Ascending aorta (tissue), 2 donors: ENCODE data around the gene SLC37A1. TPM values are rescaled to one million over a fixed set of nuclear protein-coding genes. Genes with fewer than 3 reads are reported as not detected.
A peak's percentile ranks its signal among the peaks of the same experiment; 100 is the strongest.

Source experiments
- DNase-seq, 2 donors: peaks; one replicate each; pipeline ENCODE4 v3.0.0-alpha.2; 2019; ENCODE audit warnings: low spot score in 2 of 2
- H3K27ac ChIP-seq, 2 donors: fragments of 200-600 bp; sonication (generic); one replicate each; pipeline ENCODE4 v1.5.1; 2016 to 2017; ENCODE audit warnings: mild to moderate bottlenecking in 1 of 2
- H3K27me3 ChIP-seq: fragments of 200-600 bp; sonication (generic); one replicate; pipeline ENCODE4 v1.5.1; 2017
- H3K36me3 ChIP-seq, 2 donors: fragments of 200-600 bp; sonication (generic); one replicate each; pipeline ENCODE4 v1.5.1; 2016
- H3K4me1 ChIP-seq, 2 donors: fragments of 200-600 bp; sonication (generic); one replicate each; pipeline ENCODE4 v1.5.1; 2016 to 2017; ENCODE audit warnings: mild to moderate bottlenecking in 1 of 2
- H3K4me3 ChIP-seq, 2 donors: fragments of 200-600 bp; sonication (generic); one replicate each; pipeline ENCODE4 v1.5.1; 2016 to 2017; ENCODE audit warnings: mild to moderate bottlenecking in 1 of 2
- H3K9me3 ChIP-seq, 2 donors: fragments of 200-600 bp; sonication (generic); one replicate each; pipeline ENCODE4 v1.5.1; 2016
- intact Hi-C: fragments of 100-400 bp; cut with DNase I; formaldehyde crosslinking; loops from one replicate; pipeline ENCODE4 v1.15.1; 2023
- total RNA-seq: library from RNA; depleted of rRNA; stranded (reverse); fragments of >200 nt; gene quantifications from one replicate; pipeline ENCODE4 v1.1.0, GENCODE V29; 2016
- TF ChIP-seq, protein P1 (sequence below), 3 experiments: fragments of 200-600 bp in 2 of 3; fragments of 450-650 bp in 1 of 3; sonication (generic) in 2 of 3; IDR thresholded peaks; one replicate each; pipeline ENCODE4 v1.5.1; 2016 to 2019; ENCODE audit warnings: antibody characterized with exemption in 3 of 3, mild to moderate bottlenecking in 1 of 3, moderate library complexity in 1 of 3

SLC37A1 gene
- total RNA-seq, 1 donor from 2014 or later = 8.7 TPM

DNA sequence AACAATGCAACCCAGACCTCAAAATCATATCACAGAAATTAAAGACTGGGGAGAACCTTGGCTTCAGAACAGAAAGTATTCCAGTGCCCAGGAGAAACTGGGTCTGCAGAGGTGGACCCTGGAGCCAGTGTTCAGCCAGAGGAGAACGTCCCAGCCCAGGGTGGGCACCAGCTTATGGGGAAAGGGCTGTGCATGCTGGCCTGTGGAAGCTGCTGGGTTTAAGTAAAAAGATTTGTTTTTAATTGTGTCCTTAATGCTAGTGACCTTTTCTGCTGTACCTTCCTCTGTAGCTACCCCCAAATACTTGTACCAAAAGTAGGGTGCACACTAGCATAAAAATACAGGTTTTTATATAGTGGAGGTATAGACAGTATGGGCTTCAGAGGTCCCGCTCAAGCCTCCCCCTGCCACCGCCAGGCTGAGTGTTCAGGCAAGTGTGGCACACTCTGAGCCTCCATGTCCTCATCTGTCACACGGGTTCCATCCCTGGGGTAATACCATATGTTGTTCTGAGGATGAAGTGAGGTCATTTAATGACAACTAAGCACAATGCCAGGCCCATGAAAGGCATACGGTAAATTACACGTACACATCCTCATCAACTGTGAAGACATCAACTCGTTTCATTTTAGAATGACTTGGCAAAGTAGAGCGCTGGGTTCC, 47.0 kb downstream of the SLC37A1 start:
- Histone ChIP-seq H3K9me3 (no peaks in the 10 kb centered on the region), H3K27ac (no peak overlapping the region), H3K27me3 (no peaks in the 10 kb centered on the region), H3K4me1 (no peaks in the 10 kb centered on the region), H3K36me3 (peaks cover 17 to 23% of the 10 kb centered on the region in 2 donors), H3K4me3 (no peak overlapping the region)
- DNase-seq = peak in 1 of 2 donors; percentile 52
- TF ChIP-seq, protein P1, sequence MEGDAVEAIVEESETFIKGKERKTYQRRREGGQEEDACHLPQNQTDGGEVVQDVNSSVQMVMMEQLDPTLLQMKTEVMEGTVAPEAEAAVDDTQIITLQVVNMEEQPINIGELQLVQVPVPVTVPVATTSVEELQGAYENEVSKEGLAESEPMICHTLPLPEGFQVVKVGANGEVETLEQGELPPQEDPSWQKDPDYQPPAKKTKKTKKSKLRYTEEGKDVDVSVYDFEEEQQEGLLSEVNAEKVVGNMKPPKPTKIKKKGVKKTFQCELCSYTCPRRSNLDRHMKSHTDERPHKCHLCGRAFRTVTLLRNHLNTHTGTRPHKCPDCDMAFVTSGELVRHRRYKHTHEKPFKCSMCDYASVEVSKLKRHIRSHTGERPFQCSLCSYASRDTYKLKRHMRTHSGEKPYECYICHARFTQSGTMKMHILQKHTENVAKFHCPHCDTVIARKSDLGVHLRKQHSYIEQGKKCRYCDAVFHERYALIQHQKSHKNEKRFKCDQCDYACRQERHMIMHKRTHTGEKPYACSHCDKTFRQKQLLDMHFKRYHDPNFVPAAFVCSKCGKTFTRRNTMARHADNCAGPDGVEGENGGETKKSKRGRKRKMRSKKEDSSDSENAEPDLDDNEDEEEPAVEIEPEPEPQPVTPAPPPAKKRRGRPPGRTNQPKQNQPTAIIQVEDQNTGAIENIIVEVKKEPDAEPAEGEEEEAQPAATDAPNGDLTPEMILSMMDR (IDR thresholded peaks at IDR 0.05) = no peak
- intact Hi-C loops = no loop called here

DNA sequence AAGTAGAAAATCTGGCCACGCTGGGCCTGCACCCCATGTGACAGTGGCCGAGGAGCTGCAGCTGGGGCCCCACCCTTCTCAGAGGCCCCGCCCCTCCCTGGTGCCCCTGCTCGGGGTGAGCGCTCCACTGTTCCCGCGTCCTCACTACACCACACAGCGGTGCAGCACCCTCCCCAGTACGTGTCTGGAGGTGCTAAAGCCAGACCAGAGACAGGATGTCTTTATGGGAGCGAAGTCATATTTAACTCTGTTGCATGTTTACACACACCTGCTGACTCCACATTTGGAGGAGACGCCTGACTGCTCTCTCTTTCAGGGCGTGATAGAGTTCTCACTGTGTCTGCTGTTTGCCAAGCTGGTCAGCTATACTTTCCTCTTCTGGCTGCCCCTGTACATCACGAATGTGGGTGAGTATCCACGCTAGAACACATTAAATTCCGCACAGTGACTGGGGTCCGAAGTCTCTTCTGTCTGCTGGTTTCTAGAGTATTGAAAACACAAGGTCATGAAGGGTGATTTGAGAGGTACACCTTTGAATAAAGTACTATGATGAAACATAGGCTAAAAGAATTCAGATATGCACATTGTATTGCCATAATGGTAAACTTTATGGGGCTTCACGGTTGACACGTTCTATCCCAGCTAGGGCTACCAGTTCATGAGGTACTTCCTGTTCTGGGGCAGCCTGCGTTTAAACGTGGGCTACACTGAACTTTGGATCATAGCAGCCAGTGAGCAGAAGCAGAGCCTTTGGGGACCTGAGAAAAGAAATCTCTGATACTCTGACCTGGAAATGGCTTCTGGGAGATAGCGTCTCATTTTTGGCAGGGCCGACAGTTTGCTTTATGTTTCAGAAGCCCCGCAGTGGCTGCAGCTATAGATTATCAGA, 48.4 kb downstream of the SLC37A1 start:
- intact Hi-C loops = no loop called here
- Histone ChIP-seq H3K4me1 (no peaks in the 10 kb centered on the region), H3K27ac (no peak overlapping the region), H3K4me3 (no peak overlapping the region), H3K36me3 (peaks cover 13 to 24% of the 10 kb centered on the region in 2 donors), H3K27me3 (no peaks in the 10 kb centered on the region), H3K9me3 (no peaks in the 10 kb centered on the region)
- TF ChIP-seq, protein P1 (IDR thresholded peaks at IDR 0.05) = no peak
- peak in 1 of 2 donors; percentile 39 for DNase-seq

DNA sequence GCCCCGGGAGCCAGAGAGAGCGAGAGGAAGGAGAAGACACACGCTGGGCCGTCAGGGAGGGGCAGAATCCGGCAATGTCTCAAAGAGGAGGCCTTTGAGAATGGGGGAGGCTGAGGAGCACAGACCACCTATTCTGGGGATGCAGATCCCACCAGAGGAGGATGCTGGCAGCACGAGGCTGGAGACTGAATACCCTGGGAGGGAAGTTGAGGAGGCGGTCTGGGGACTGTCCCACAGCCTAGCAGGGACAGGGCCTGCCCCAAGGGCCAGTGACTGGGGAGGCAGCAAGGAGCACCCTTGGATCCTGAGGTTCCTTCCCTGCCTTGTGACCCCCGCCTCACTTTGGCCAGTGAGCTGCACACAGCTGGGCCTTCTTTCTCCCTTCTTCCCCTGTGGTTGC, 49.2 kb downstream of the SLC37A1 start:
- Histone ChIP-seq H3K27ac (no peak overlapping the region), H3K4me1 (no peaks in the 10 kb centered on the region), H3K9me3 (no peaks in the 10 kb centered on the region), H3K36me3 (peaks cover 13 to 26% of the 10 kb centered on the region in 2 donors), H3K27me3 (no peaks in the 10 kb centered on the region), H3K4me3 (no peak overlapping the region)
- DNase-seq = peak in 1 of 2 donors; percentile 53
- intact Hi-C loops = no loop called here
- TF ChIP-seq, protein P1 (IDR thresholded peaks at IDR 0.05) = no peak

DNA sequence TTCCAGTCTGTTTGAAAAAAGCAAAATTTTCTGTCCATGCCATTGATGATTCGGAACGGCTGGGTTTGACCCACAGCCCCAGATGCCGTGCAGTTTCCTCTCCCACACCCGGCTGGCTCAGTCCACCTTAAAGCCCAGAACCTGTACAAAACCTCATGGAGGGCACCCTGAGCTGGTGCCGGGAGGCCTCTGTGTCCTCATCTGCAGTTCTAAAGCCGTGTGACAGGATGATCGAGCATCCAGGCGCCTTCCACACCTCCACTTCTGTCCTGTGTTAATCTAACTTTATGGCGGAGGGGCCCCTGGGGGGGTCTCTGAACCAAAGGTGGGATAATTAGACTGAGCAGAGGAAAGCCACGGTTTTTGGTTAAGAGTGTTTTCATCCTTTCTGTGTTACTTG, 49.6 kb downstream of the SLC37A1 start:
- Histone ChIP-seq H3K27me3 (no peaks in the 10 kb centered on the region), H3K4me3 (no peak overlapping the region), H3K9me3 (no peaks in the 10 kb centered on the region), H3K36me3 (peaks cover 15 to 29% of the 10 kb centered on the region in 2 donors), H3K27ac (no peak overlapping the region), H3K4me1 (no peaks in the 10 kb centered on the region)
- peak in 1 of 2 donors; percentile 38 for DNase-seq
- TF ChIP-seq, protein P1 (IDR thresholded peaks at IDR 0.05) = no peak
- intact Hi-C loops = no loop called here

DNA sequence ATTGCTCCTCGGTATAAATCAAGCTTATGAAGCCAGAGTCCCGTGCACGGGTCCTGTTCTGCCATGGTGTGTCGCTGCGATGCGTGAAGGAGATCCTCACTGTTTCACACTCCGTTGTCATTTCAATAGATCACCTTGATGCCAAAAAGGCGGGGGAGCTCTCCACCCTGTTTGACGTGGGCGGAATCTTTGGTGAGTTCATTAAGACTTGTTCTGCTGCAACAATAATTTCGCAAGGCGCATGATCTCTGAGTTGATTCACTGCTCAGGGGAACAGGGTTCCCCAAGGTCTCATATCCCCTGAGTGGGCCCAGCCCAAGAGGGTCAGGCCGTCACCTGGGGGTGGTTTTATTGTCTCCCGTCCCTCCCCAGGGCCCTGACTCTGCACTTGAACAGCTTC, 50.0 kb downstream of the SLC37A1 start:
- Histone ChIP-seq H3K9me3 (no peaks in the 10 kb centered on the region), H3K27me3 (no peaks in the 10 kb centered on the region), H3K4me1 (no peaks in the 10 kb centered on the region), H3K36me3 (peaks cover 19 to 31% of the 10 kb centered on the region in 2 donors), H3K4me3 (no peak overlapping the region), H3K27ac (no peak overlapping the region)
- DNase-seq = no peak
- intact Hi-C loops = no loop called here
- TF ChIP-seq, protein P1 (IDR thresholded peaks at IDR 0.05) = no peak
